Keratinocyte (primary cell): ENCODE measurements around the gene FLNA. TPM values are rescaled to one million over a fixed set of nuclear protein-coding genes. Genes with fewer than 3 reads are reported as not detected.
"Not testable (repeated sequence)": the region's sequence is repeated elsewhere in the genome, so short reads cannot be mapped to it uniquely, and the experiment has no call there.

Source experiments
- DNase-seq: peaks from one replicate; pipeline ENCODE4 v3.0.0-alpha.2; 2011; ENCODE audit warnings: low read depth, missing footprints, low spot score
- FAIRE-seq: peaks from 2 replicates; lab custom pipeline; 2011; peaks lifted over from hg19 to GRCh38; lab: Jason Lieb, UNC
- H2AFZ ChIP-seq: 2 replicates; pipeline ENCODE4 v1.6.0; 2012; ENCODE audit warnings: low read length, control low read depth, inconsistent platforms; ENCODE audit not compliant: control insufficient read depth
- H3K27ac ChIP-seq: 2 replicates; pipeline ENCODE4 v1.5.1; 2011; ENCODE audit warnings: low read length; ENCODE audit not compliant: control insufficient read depth, insufficient read depth
- H3K27me3 ChIP-seq: 3 replicates; pipeline ENCODE4 v1.6.0; 2011; ENCODE audit warnings: low read length; ENCODE audit not compliant: control insufficient read depth, insufficient read depth; ENCODE audit errors: extremely low read depth
- H3K36me3 ChIP-seq, 2 experiments: 2 replicates in 1 of 2; 3 replicates in 1 of 2; pipeline ENCODE4 v1.5.1; 2011; ENCODE audit warnings: low read length in 2 of 2, mild to moderate bottlenecking in 1 of 2; ENCODE audit not compliant: control insufficient read depth in 2 of 2, insufficient read depth in 2 of 2; ENCODE audit errors: extremely low read depth in 1 of 2
- H3K4me1 ChIP-seq: 3 replicates; pipeline ENCODE4 v1.5.1; 2011; ENCODE audit warnings: low read length; ENCODE audit not compliant: control insufficient read depth, insufficient read depth; ENCODE audit errors: extremely low read depth
- H3K4me2 ChIP-seq: 3 replicates; pipeline ENCODE4 v1.6.0; 2011; ENCODE audit warnings: low read depth, low read length; ENCODE audit not compliant: control insufficient read depth, insufficient read depth; ENCODE audit errors: extremely low read depth
- H3K4me3 ChIP-seq, 3 experiments: fragments of 200-600 bp in 1 of 3; sonication (generic) in 1 of 3; 2 replicates in 2 of 3; 3 replicates in 1 of 3; pipeline ENCODE4 v1.5.1; 2011 to 2016; ENCODE audit warnings: low read length in 3 of 3, mild to moderate bottlenecking in 3 of 3, control low read depth in 2 of 3, inconsistent platforms in 1 of 3, low read depth in 1 of 3, mixed read lengths in 1 of 3, mixed run types in 1 of 3, moderate library complexity in 1 of 3; ENCODE audit not compliant: control insufficient read depth in 2 of 3, insufficient read depth in 2 of 3; ENCODE audit errors: extremely low read depth in 1 of 3
- H3K79me2 ChIP-seq: 2 replicates; pipeline ENCODE4 v1.6.0; 2012; ENCODE audit warnings: low read length; ENCODE audit not compliant: control insufficient read depth, insufficient read depth
- H3K9ac ChIP-seq: 3 replicates; pipeline ENCODE4 v1.6.0; 2011; ENCODE audit warnings: low read length; ENCODE audit not compliant: control insufficient read depth, insufficient read depth; ENCODE audit errors: extremely low read depth
- H3K9me1 ChIP-seq: 3 replicates; pipeline ENCODE4 v1.6.0; 2011; ENCODE audit warnings: low read length; ENCODE audit not compliant: control insufficient read depth, insufficient read depth; ENCODE audit errors: extremely low read depth
- H3K9me3 ChIP-seq: 2 replicates; pipeline ENCODE4 v1.5.1; 2012; ENCODE audit warnings: low read depth, low read length; ENCODE audit not compliant: control insufficient read depth
- H4K20me1 ChIP-seq: 3 replicates; pipeline ENCODE4 v1.6.0; 2011; ENCODE audit warnings: low read length; ENCODE audit not compliant: control insufficient read depth, insufficient read depth; ENCODE audit errors: extremely low read depth
- CTCF ChIP-seq, 3 experiments: IDR thresholded peaks in 1 of 3; conservative IDR thresholded peaks in 1 of 3; optimal IDR thresholded peaks in 1 of 3; 2 replicates in 2 of 3; 3 replicates in 1 of 3; pipeline versions ENCODE3 to v1.5.1; 2011; ENCODE audit warnings: low read length in 3 of 3, mild to moderate bottlenecking in 3 of 3, moderate library complexity in 2 of 3, control low read depth in 1 of 3, inconsistent platforms in 1 of 3; ENCODE audit not compliant: insufficient read depth in 2 of 3; ENCODE audit errors: extremely low read depth in 1 of 3
- EZH2 ChIP-seq: IDR thresholded peaks from one replicate; pipeline ENCODE4 v1.6.1; 2012; ENCODE audit warnings: inconsistent platforms, mild to moderate bottlenecking, low read length, moderate library complexity
- dilution Hi-C: fragments of 300-500 bp; cut with MboI; formaldehyde crosslinking; loops from one replicate; pipeline ENCODE4 v1.7.0; 2020; ENCODE audit warnings: low sequenced_read_pairs; ENCODE audit not compliant: extremely low pct_ligation_motif_present
- polyA plus RNA-seq, 5 experiments: library from polyadenylated mRNA; depleted of rRNA in 3 of 5; stranded (reverse) in 3 of 5; stranded (forward) in 1 of 5; unstranded in 1 of 5; fragments of >200 nt; gene quantifications; 1 replicate in 1 of 5; 2 replicates in 3 of 5; 3 replicates in 1 of 5; pipeline versions ENCODE4 v1.2.1 to v1.2.3, GENCODE V29; 2011 to 2012; ENCODE audit warnings: missing spikeins in 2 of 5, low read depth in 1 of 5, low replicate concordance in 1 of 5

Gene FLNA
- polyA plus RNA-seq, 1 donor (not counting 4 experiments of a cell fraction or from before 2014, with no cell fraction given): 245 TPM

DNA sequence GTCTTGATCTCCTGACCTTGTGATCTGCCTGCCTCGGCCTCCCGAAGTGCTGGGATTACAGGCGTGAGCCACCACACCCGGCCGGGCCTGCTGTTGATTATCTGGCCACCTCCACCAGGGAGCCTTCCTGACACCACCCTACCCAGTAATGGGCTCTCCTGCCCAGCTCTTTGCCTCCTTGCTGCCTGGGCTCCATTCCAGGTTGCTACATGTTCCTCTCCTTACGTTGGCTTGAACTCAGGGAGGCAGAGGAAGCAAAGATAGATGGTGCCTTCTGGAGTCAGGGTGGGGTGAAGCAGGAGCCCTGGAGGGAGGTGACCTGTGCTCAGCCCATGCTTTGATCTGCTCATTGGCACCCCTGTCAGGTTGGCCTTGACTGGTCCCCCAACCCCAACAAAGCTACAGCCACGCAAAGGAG lies 26.3 kb downstream of the FLNA start:
- peaks cover 14 to 20% of the 10 kb centered on the region in 2 experiments for H3K36me3 ChIP-seq
- H3K79me2 ChIP-seq: no peaks in the 10 kb centered on the region
- H3K9me1 ChIP-seq: no peaks in the 10 kb centered on the region
- dilution Hi-C loops: no loop called here
- FAIRE-seq: no peak
- H3K4me1 ChIP-seq: no peaks in the 10 kb centered on the region
- H3K27ac ChIP-seq: no peak overlapping the region
- H3K9ac ChIP-seq: no peak overlapping the region
- no peak overlapping the region for H3K4me2 ChIP-seq
- H4K20me1 ChIP-seq: peaks cover 31% of the 10 kb centered on the region
- no peak overlapping the region for H3K4me3 ChIP-seq
- H3K9me3 ChIP-seq: peaks cover 3% of the 10 kb centered on the region
- TF ChIP-seq EZH2: no peak
- no peak for TF ChIP-seq CTCF (optimal IDR thresholded peaks at IDR 0.05 in 1 of 3, IDR thresholded peaks at IDR 0.05 in 1 of 3, conservative IDR thresholded peaks at IDR 0.05 in 1 of 3; ENCODE audit: extremely low read depth in 1 of 3, insufficient read depth in 2 of 3, low read length in 3 of 3)
- DNase-seq: no peak
- H3K27me3 ChIP-seq: no peaks in the 10 kb centered on the region
- H2AFZ ChIP-seq: no peak overlapping the region

- H4K20me1 ChIP-seq, DNase-seq, H3K4me2 ChIP-seq, H3K79me2 ChIP-seq, H3K4me1 ChIP-seq, H3K9me3 ChIP-seq, dilution Hi-C loops, H3K27me3 ChIP-seq, H3K36me3 ChIP-seq, H2AFZ ChIP-seq, H3K9ac ChIP-seq, H3K27ac ChIP-seq, H3K9me1 ChIP-seq, H3K4me3 ChIP-seq: not testable (repeated sequence)
- FAIRE-seq: peak; percentile 5
Measured at GRCh38 chrX:154343620-154344019, 30.8 kb downstream of the FLNA start.

GRCh38 chrX:154343063-154343462 lies 31.4 kb downstream of the FLNA start:
- H3K27ac ChIP-seq, H2AFZ ChIP-seq, H3K4me2 ChIP-seq, DNase-seq, H4K20me1 ChIP-seq, H3K9me3 ChIP-seq, H3K4me3 ChIP-seq, H3K27me3 ChIP-seq, H3K4me1 ChIP-seq, H3K36me3 ChIP-seq, H3K9me1 ChIP-seq, dilution Hi-C loops, H3K9ac ChIP-seq, H3K79me2 ChIP-seq: not testable (repeated sequence)
- FAIRE-seq: peak; percentile 67

DNA sequence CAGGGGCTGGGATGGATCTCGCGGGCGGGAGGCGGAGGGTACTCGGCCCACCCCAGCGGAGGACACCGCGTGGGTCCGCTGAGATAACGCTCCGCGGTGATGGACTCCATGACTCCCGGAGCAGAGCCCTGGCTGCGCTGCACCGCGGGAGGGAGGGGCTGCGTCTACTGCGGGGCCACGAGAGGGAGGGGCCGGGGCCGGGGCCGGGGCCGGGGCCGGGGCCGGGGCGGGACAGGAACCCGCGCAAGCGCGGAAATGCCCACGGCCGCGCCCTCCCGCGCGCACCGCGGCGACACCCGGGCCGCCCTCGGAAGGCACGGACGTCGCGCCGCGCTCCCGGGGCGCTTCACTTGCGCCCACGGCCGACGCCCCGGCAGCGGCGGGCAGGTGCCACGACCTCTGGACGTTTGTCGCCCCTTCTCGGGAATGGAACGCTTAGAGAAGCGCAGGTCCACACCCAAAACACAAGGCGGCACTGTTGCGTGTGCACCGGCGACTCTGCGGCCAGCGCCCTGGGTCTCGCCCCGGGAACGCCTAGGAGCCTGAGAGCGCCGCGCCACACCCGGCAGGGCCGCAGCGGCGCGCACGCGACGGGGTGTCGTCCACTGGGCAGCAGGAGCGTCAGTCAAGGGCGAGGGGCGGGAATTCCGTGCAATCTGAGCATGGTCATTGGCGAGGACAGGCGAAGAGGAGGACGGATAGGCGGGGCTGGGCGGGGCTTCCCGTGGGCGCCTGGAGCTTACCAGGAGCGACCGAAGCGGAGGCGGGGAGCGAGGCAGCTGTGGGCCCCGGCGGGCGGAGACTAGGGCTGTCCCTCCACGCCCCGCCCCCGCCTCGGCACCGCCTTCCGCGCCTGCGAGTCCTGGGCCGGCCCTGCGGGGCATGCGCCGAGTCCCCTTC lies 32.8 kb downstream of the FLNA start:
- H3K4me3 ChIP-seq, dilution Hi-C loops, DNase-seq, H3K27me3 ChIP-seq, H3K4me2 ChIP-seq, H3K4me1 ChIP-seq, H4K20me1 ChIP-seq, H2AFZ ChIP-seq, H3K79me2 ChIP-seq, H3K9ac ChIP-seq, H3K36me3 ChIP-seq, H3K9me1 ChIP-seq, H3K9me3 ChIP-seq, H3K27ac ChIP-seq: not testable (repeated sequence)
- peak; percentile 23 for FAIRE-seq
